Esophagus squamous epithelium (tissue), 5 donors: ENCODE measurements around the gene ELMO1. TPM values are rescaled to one million over a fixed set of nuclear protein-coding genes. Genes with fewer than 3 reads are reported as not detected.

Source experiments
- DNase-seq: peaks from one replicate; lab custom pipeline; 2025; lab: John Stamatoyannopoulos, UW
- H3K27ac ChIP-seq, 4 donors: fragments of 200-600 bp; sonication (generic); one replicate each; pipeline ENCODE4 v1.5.1; 2016 to 2019; ENCODE audit warnings: mild to moderate bottlenecking in 1 of 4
- H3K27me3 ChIP-seq, 4 donors: fragments of 200-600 bp; sonication (generic); 1 replicate in 3 of 4; 2 replicates in 1 of 4; pipeline versions ENCODE4 v1.5.1 to v1.6.0; 2017 to 2021; ENCODE audit warnings: antibody characterized with exemption in 1 of 4
- H3K36me3 ChIP-seq, 3 donors: fragments of 200-600 bp; sonication (generic); one replicate each; pipeline ENCODE4 v1.5.1; 2016 to 2019
- H3K4me1 ChIP-seq, 3 donors: fragments of 200-600 bp; sonication (generic); one replicate each; pipeline ENCODE4 v1.5.1; 2017 to 2019
- H3K4me3 ChIP-seq, 4 donors: fragments of 200-600 bp; sonication (generic); 1 replicate in 3 of 4; 2 replicates in 1 of 4; pipeline ENCODE4 v1.5.1; 2016 to 2019; ENCODE audit warnings: mild to moderate bottlenecking in 2 of 4, moderate library complexity in 1 of 4
- H3K9me3 ChIP-seq, 3 donors: fragments of 200-600 bp; sonication (generic); one replicate each; pipeline ENCODE4 v1.5.1; 2016 to 2019
- CTCF ChIP-seq, 6 experiments: fragments of 450-650 bp in 4 of 6; fragments of 200-600 bp in 2 of 6; sonication (generic) in 2 of 6; IDR thresholded peaks; one replicate each; pipeline ENCODE4 v1.5.1; 2016 to 2019; ENCODE audit warnings: antibody characterized with exemption in 6 of 6, mild to moderate bottlenecking in 4 of 6, moderate library complexity in 4 of 6
- POLR2A ChIP-seq, 4 donors: fragments of 450-650 bp; IDR thresholded peaks; one replicate each; pipeline ENCODE4 v1.6.1; 2017; ENCODE audit warnings: antibody characterized with exemption in 4 of 4, mild to moderate bottlenecking in 4 of 4, moderate library complexity in 3 of 4
- WGBS, 2 donors: methylation state at CpG; one replicate each; pipeline ENCODE4 v1.1.5; 2018; 5-methylcytosine and 5-hydroxymethylcytosine counted together
- intact Hi-C: fragments of 100-400 bp; cut with DNase I; formaldehyde crosslinking; loops from one replicate; pipeline ENCODE4 v1.15.0; 2022
- total RNA-seq, 4 donors: library from RNA; depleted of rRNA; stranded (reverse); fragments of >200 nt; gene quantifications; one replicate each; pipeline ENCODE4 v1.1.0, GENCODE V29; 2016
- donor health status: DM: yes; HTN: yes; CAD: no.

ELMO1 gene
- total RNA-seq, 4 donors from 2014 or later: 0.68 to 36.6 (median 11.8) TPM

- no peak for DNase-seq
- H3K9me3 ChIP-seq: no peaks in the 10 kb centered on the region
- no peak overlapping the region for H3K4me3 ChIP-seq
- 67 to 85% methylated on average over 1 to 2 of the region's 2 CpGs for WGBS, 2 donors
- no peaks in the 10 kb centered on the region for H3K27me3 ChIP-seq
- H3K36me3 ChIP-seq: peaks cover 0 to 30% (median 0%) of the 10 kb centered on the region in 3 donors
- intact Hi-C loops: no loop called here
- no peak overlapping the region for H3K27ac ChIP-seq
- TF ChIP-seq CTCF (IDR thresholded peaks at IDR 0.05): no peak
- TF ChIP-seq POLR2A (IDR thresholded peaks at IDR 0.05): no peak
- peaks cover 0 to 2% (median 0%) of the 10 kb centered on the region in 3 donors for H3K4me1 ChIP-seq
Measured at GRCh38 chr7:36875794-36876193, 572.9 kb downstream of the ELMO1 start.

- DNase-seq: no peak
- Histone ChIP-seq H3K9me3 (no peaks in the 10 kb centered on the region), H3K36me3 (peaks cover 0 to 42% (median 7%) of the 10 kb centered on the region in 3 donors), H3K4me1 (no peaks in the 10 kb centered on the region), H3K27ac (no peak overlapping the region), H3K4me3 (no peak overlapping the region), H3K27me3 (no peaks in the 10 kb centered on the region)
- intact Hi-C loops: no loop called here
- TF ChIP-seq POLR2A (IDR thresholded peaks at IDR 0.05): no peak
- 100% methylated on average over 2 of the region's 2 CpGs for WGBS, 2 donors
Measured at GRCh38 chr7:36874041-36874440, 574.6 kb downstream of the ELMO1 start.

- TF ChIP-seq CTCF (IDR thresholded peaks at IDR 0.05): no peak
- no peak for TF ChIP-seq POLR2A (IDR thresholded peaks at IDR 0.05)
- Histone ChIP-seq H3K36me3 (peaks cover 0 to 38% (median 7%) of the 10 kb centered on the region in 3 donors), H3K4me3 (no peak overlapping the region), H3K27ac (no peak overlapping the region), H3K4me1 (no peaks in the 10 kb centered on the region), H3K27me3 (no peaks in the 10 kb centered on the region), H3K9me3 (no peaks in the 10 kb centered on the region)
- no peak for DNase-seq
- intact Hi-C loops: no loop called here
Measured at GRCh38 chr7:36871863-36872262, 576.8 kb downstream of the ELMO1 start.

- Histone ChIP-seq H3K9me3 (no peaks in the 10 kb centered on the region), H3K36me3 (peaks cover 0 to 34% (median 7%) of the 10 kb centered on the region in 3 donors), H3K4me3 (no peak overlapping the region), H3K27ac (no peak overlapping the region), H3K4me1 (no peaks in the 10 kb centered on the region), H3K27me3 (no peaks in the 10 kb centered on the region)
- intact Hi-C loops: no loop called here
- WGBS, 2 donors: 17 to 78% methylated on average over 1 of the region's 1 CpG
- DNase-seq: no peak
- no peak for TF ChIP-seq POLR2A (IDR thresholded peaks at IDR 0.05)
- TF ChIP-seq CTCF (IDR thresholded peaks at IDR 0.05): no peak
Measured at GRCh38 chr7:36871355-36871738, 577.3 kb downstream of the ELMO1 start.

- Histone ChIP-seq H3K27ac (no peak overlapping the region), H3K27me3 (no peaks in the 10 kb centered on the region), H3K4me1 (no peaks in the 10 kb centered on the region), H3K9me3 (no peaks in the 10 kb centered on the region), H3K36me3 (peaks cover 0 to 33% (median 7%) of the 10 kb centered on the region in 3 donors), H3K4me3 (no peak overlapping the region)
- TF ChIP-seq CTCF (IDR thresholded peaks at IDR 0.05) (no peak), POLR2A (IDR thresholded peaks at IDR 0.05) (no peak)
- intact Hi-C loops: no loop called here
- WGBS, 2 donors: 88 to 100% methylated on average over 1 of the region's 1 CpG
- no peak for DNase-seq
Measured at GRCh38 chr7:36870625-36871354, 577.9 kb downstream of the ELMO1 start.
